Neural progenitor cell (in vitro differentiated cells): Measurements from ENCODE around the gene RAB31. TPM values are rescaled to one million over a fixed set of nuclear protein-coding genes. Genes with fewer than 3 reads are reported as not detected.
A peak's percentile ranks its signal among the peaks of the same experiment; 100 is the strongest.

Experiments used
- DNase-seq: peaks from one replicate; pipeline ENCODE4 v3.0.0-alpha.2; 2016; ENCODE audit warnings: low spot score
- H2AFZ ChIP-seq: fragments of 200-600 bp; sonication (generic); replicated peaks from 2 replicates; pipeline ENCODE4 v1.6.1; 2016; ENCODE audit warnings: antibody characterized with exemption
- H3F3A ChIP-seq: fragments of 200-600 bp; sonication (generic); 2 replicates; pipeline ENCODE4 v1.6.1; 2016; ENCODE audit warnings: antibody characterized with exemption, low read depth
- H3K27ac ChIP-seq: fragments of 200-600 bp; sonication (generic); 2 replicates; pipeline ENCODE4 v1.5.1; 2016; ENCODE audit warnings: mild to moderate bottlenecking
- H3K27me3 ChIP-seq: fragments of 200-600 bp; sonication (generic); 2 replicates; pipeline ENCODE4 v1.6.1; 2016; ENCODE audit warnings: mild to moderate bottlenecking, moderate library complexity
- H3K36me3 ChIP-seq: fragments of 200-600 bp; sonication (generic); 2 replicates; pipeline ENCODE4 v1.5.1; 2016
- H3K4me1 ChIP-seq: fragments of 200-600 bp; sonication (generic); 2 replicates; pipeline ENCODE4 v1.6.1; 2016; ENCODE audit warnings: mixed run types
- H3K4me2 ChIP-seq: fragments of 200-600 bp; sonication (generic); 2 replicates; pipeline ENCODE4 v1.6.1; 2016
- H3K4me3 ChIP-seq: fragments of 200-600 bp; sonication (generic); 2 replicates; pipeline ENCODE4 v1.5.1; 2016
- H3K79me2 ChIP-seq: fragments of 200-600 bp; sonication (generic); 2 replicates; pipeline ENCODE4 v1.6.1; 2016; ENCODE audit warnings: low read depth
- H3K9ac ChIP-seq: fragments of 200-600 bp; sonication (generic); 2 replicates; pipeline ENCODE4 v1.6.1; 2016
- H3K9me3 ChIP-seq: fragments of 200-600 bp; sonication (generic); 2 replicates; pipeline ENCODE4 v1.5.1; 2016; ENCODE audit warnings: low read depth
- H4K20me1 ChIP-seq: fragments of 200-600 bp; sonication (generic); 2 replicates; pipeline ENCODE4 v1.6.1; 2016; ENCODE audit warnings: low read depth
- H3K27ac Mint-ChIP-seq: 3 replicates; pipeline ENCODE4 v1.8.0; 2021; ENCODE audit warnings: mixed read lengths
- H3K27me3 Mint-ChIP-seq: 2 replicates; pipeline ENCODE4 v1.8.0; 2022; ENCODE audit warnings: low read depth, mild to moderate bottlenecking, inconsistent platforms, moderate library complexity, mixed read lengths; ENCODE audit not compliant: insufficient read depth
- H3K36me3 Mint-ChIP-seq: 3 replicates; pipeline ENCODE4 v1.8.0; 2021; ENCODE audit warnings: mixed read lengths
- H3K4me1 Mint-ChIP-seq: 3 replicates; pipeline ENCODE4 v1.8.0; 2021; ENCODE audit warnings: mixed read lengths
- H3K4me3 Mint-ChIP-seq: 3 replicates; pipeline ENCODE4 v1.8.0; 2021; ENCODE audit warnings: mild to moderate bottlenecking, moderate library complexity, mixed read lengths
- H3K9me3 Mint-ChIP-seq: 3 replicates; pipeline ENCODE4 v1.8.0; 2020; ENCODE audit warnings: mixed read lengths
- CTCF ChIP-seq: fragments of 200-600 bp; sonication (generic); IDR thresholded peaks from 2 replicates; pipeline ENCODE4 v1.5.1; 2017; ENCODE audit warnings: antibody characterized with exemption, mild to moderate bottlenecking
- EZH2 ChIP-seq: fragments of 200-600 bp; sonication (generic); IDR thresholded peaks from 2 replicates; pipeline ENCODE4 v1.6.1; 2017; ENCODE audit warnings: antibody characterized with exemption, mild to moderate bottlenecking, moderate library complexity
- EZH2phosphoT487 ChIP-seq: fragments of 200-600 bp; sonication (generic); IDR thresholded peaks from 2 replicates; pipeline ENCODE4 v1.6.1; 2017; ENCODE audit warnings: antibody characterized with exemption
- total RNA-seq: library from RNA; depleted of rRNA; stranded (reverse); fragments of >200 nt; gene quantifications from 2 replicates; pipeline ENCODE4 v1.2.3, GENCODE V29; 2015; ENCODE audit warnings: low replicate concordance

RAB31 gene
- total RNA-seq, 1 donor from 2014 or later: 5.0 TPM

DNA sequence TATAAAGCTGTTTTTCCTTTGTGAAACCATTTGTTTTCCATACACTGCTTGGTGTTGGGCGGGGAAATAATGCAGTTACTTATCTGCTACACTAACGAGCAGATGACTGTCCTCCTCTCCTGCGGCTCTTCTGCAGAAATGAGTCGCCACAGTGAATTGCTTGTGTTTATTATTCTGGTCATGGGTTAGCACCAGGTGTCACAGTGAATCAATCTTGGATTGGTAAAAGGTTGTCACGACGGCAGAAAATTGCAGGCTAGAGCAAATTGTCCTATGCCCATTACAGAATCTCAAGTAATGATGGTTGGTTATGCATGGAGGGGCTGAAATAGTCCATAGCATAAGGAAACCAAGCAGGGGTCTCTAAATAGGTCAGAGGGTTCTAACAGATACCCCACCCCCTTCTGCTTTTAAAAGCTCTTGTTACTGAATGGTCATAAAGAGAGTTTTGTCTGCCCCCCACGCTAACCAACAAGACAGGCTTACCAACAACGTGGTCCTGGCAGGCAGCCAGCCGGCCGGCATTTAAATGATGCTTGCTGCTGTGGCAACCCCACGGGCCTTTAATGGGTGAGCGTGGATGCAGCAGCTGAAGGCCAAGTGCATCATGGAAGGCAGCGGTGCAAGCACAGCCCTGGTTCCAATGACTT, 29.5 kb downstream of the RAB31 start:
- Histone ChIP-seq H2AFZ (no peak overlapping the region), H4K20me1 (no peaks in the 10 kb centered on the region), H3K27me3 (no peaks in the 10 kb centered on the region), H3F3A (no peaks in the 10 kb centered on the region), H3K9ac (no peak overlapping the region), H3K4me3 (no peak overlapping the region), H3K79me2 (no peaks in the 10 kb centered on the region), H3K4me2 (no peak overlapping the region), H3K9me3 (no peaks in the 10 kb centered on the region), H3K4me1 (peaks cover 7% of the 10 kb centered on the region), H3K36me3 (no peaks in the 10 kb centered on the region), H3K27ac (no peak overlapping the region)
- Mint-ChIP-seq H3K27me3 (peaks cover 5% of the 10 kb centered on the region), H3K4me1 (peaks cover 54% of the 10 kb centered on the region), H3K4me3 (no peak overlapping the region), H3K27ac (no peak overlapping the region), H3K36me3 (no peaks in the 10 kb centered on the region), H3K9me3 (no peaks in the 10 kb centered on the region)
- no peak for DNase-seq
- no peak for TF ChIP-seq CTCF
- TF ChIP-seq EZH2phosphoT487: no peak
- TF ChIP-seq EZH2: no peak

- Mint-ChIP-seq H3K27me3 (peaks cover 5% of the 10 kb centered on the region), H3K4me1 (peaks cover 58% of the 10 kb centered on the region), H3K36me3 (no peaks in the 10 kb centered on the region), H3K27ac (no peak overlapping the region), H3K9me3 (no peaks in the 10 kb centered on the region), H3K4me3 (no peak overlapping the region)
- TF ChIP-seq CTCF (no peak), EZH2phosphoT487 (no peak), EZH2 (no peak)
- H3K79me2 ChIP-seq: no peaks in the 10 kb centered on the region
- no peak overlapping the region for H2AFZ ChIP-seq
- no peak overlapping the region for H3K4me2 ChIP-seq
- H3K4me1 ChIP-seq: peaks cover 9% of the 10 kb centered on the region
- H3K36me3 ChIP-seq: no peaks in the 10 kb centered on the region
- H3K4me3 ChIP-seq: no peak overlapping the region
- H3F3A ChIP-seq: no peaks in the 10 kb centered on the region
- no peak overlapping the region for H3K9ac ChIP-seq
- H3K9me3 ChIP-seq: no peaks in the 10 kb centered on the region
- no peaks in the 10 kb centered on the region for H4K20me1 ChIP-seq
- H3K27me3 ChIP-seq: no peaks in the 10 kb centered on the region
- DNase-seq: no peak
- H3K27ac ChIP-seq: no peak overlapping the region
Observed at GRCh38 chr18:9738266-9738969, 30.3 kb downstream of the RAB31 start.

DNA sequence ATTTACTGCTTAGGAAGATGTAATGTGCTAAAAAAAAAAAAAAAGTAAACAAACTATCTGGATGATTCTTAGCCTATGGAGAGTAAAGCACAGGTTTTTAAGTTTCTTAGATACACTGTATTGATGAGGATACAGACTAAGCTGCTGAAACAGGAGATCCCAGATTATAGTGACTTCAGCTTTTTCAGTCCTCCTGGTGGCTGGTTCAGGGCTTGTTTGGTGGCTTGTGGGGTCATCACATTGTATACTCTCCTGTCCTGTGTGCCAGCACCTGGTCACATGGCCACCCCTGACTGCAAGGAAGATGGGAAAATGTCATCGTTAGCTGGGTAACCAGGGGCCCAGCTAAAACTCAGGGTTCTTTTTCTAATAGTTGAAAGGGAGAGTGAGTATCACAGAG, 31.4 kb downstream of the RAB31 start:
- no peak for DNase-seq
- Histone ChIP-seq H4K20me1 (no peaks in the 10 kb centered on the region), H3K4me3 (no peak overlapping the region), H3K27ac (no peak overlapping the region), H3K4me2 (no peak overlapping the region), H3K36me3 (no peaks in the 10 kb centered on the region), H3K27me3 (no peaks in the 10 kb centered on the region), H2AFZ (no peak overlapping the region), H3K4me1 (peaks cover 9% of the 10 kb centered on the region), H3K9ac (no peak overlapping the region), H3K9me3 (no peaks in the 10 kb centered on the region), H3F3A (no peaks in the 10 kb centered on the region), H3K79me2 (no peaks in the 10 kb centered on the region)
- peak; percentile 4 for TF ChIP-seq CTCF
- no peak for TF ChIP-seq EZH2
- Mint-ChIP-seq H3K4me3 (no peak overlapping the region), H3K36me3 (no peaks in the 10 kb centered on the region), H3K9me3 (no peaks in the 10 kb centered on the region), H3K4me1 (peaks cover 53% of the 10 kb centered on the region), H3K27me3 (peaks cover 5% of the 10 kb centered on the region), H3K27ac (peak overlapping the region; percentile 64)
